Uterus (tissue), 2 donors: Measurements from ENCODE around the gene NTF3.

Source experiments
- POLR2A ChIP-seq, 2 donors: fragments of 450-650 bp; IDR thresholded peaks; one replicate each; pipeline ENCODE4 v1.6.1; 2016; ENCODE audit warnings: antibody characterized with exemption in 2 of 2, mild to moderate bottlenecking in 1 of 2, moderate library complexity in 1 of 2
- TF ChIP-seq, protein P1 (sequence below), 4 experiments: fragments of 200-600 bp in 2 of 4; fragments of 450-650 bp in 2 of 4; sonication (generic) in 2 of 4; IDR thresholded peaks; one replicate each; pipeline ENCODE4 v1.5.1; 2016 to 2019; ENCODE audit warnings: antibody characterized with exemption in 4 of 4, mild to moderate bottlenecking in 2 of 4, moderate library complexity in 1 of 4

- TF ChIP-seq, protein P1, sequence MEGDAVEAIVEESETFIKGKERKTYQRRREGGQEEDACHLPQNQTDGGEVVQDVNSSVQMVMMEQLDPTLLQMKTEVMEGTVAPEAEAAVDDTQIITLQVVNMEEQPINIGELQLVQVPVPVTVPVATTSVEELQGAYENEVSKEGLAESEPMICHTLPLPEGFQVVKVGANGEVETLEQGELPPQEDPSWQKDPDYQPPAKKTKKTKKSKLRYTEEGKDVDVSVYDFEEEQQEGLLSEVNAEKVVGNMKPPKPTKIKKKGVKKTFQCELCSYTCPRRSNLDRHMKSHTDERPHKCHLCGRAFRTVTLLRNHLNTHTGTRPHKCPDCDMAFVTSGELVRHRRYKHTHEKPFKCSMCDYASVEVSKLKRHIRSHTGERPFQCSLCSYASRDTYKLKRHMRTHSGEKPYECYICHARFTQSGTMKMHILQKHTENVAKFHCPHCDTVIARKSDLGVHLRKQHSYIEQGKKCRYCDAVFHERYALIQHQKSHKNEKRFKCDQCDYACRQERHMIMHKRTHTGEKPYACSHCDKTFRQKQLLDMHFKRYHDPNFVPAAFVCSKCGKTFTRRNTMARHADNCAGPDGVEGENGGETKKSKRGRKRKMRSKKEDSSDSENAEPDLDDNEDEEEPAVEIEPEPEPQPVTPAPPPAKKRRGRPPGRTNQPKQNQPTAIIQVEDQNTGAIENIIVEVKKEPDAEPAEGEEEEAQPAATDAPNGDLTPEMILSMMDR (IDR thresholded peaks at IDR 0.05): no peak
- no peak for TF ChIP-seq POLR2A (IDR thresholded peaks at IDR 0.05)
These were observed 15.4 kb downstream of the NTF3 start for GRCh38 chr12:5447320-5447719.
